Measurements from ENCODE around the gene GLB1L2.

DNA sequence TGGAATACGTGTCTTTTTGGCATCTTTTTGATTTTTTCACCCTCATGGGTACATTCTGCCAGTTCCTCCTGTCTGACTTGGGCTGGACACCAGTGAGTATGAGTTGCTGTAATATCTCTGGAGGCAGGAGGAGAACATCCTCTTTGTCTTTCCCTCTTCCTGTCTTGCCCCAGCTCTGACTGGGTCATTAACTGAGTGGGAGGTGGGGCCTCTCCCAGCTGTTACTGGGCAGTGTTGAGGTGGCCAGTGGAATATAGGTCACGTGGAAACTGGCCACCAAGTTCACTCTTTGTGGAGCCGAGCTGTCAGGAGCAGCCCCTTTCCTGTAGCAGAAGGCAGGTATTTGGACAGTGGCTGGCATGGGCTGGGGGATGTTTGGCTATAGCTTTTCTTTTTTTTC lies 2.2 kb downstream of the GLB1L2 start:
- TF ChIP-seq POLR2AphosphoS5 (IDR thresholded peaks at IDR 0.05; ENCODE audit: borderline replicate concordance, low read depth, low read length) (no peak), EZH2 (IDR thresholded peaks at IDR 0.05) (no peak), FOXP2 (optimal IDR thresholded peaks at IDR 0.05; ENCODE audit: control extremely low read depth, extremely low read length, insufficient read depth) (no peak)

Data from SK-N-MC (cell line).